Glutamatergic neuron (in vitro differentiated cells): ENCODE results near the gene TSHZ2. TPM values are rescaled to one million over a fixed set of nuclear protein-coding genes. Genes with fewer than 3 reads are reported as not detected.

Experiments
- DNase-seq: peaks from one replicate; pipeline ENCODE4 v3.0.0; 2022
- H3K27ac Mint-ChIP-seq: one replicate; pipeline ENCODE4 v1.8.0; 2020; ENCODE audit warnings: mild to moderate bottlenecking, mixed read lengths, inconsistent platforms; ENCODE audit not compliant: unreplicated experiment
- H3K27me3 Mint-ChIP-seq: one replicate; pipeline ENCODE4 v1.8.0; 2020; ENCODE audit warnings: mild to moderate bottlenecking, moderate library complexity, mixed read lengths, inconsistent platforms; ENCODE audit not compliant: unreplicated experiment
- H3K36me3 Mint-ChIP-seq: one replicate; pipeline ENCODE4 v1.8.0; 2020; ENCODE audit warnings: mild to moderate bottlenecking, mixed read lengths, inconsistent platforms; ENCODE audit not compliant: unreplicated experiment
- H3K4me1 Mint-ChIP-seq: one replicate; pipeline ENCODE4 v1.8.0; 2020; ENCODE audit warnings: mild to moderate bottlenecking, low read depth, mixed read lengths, inconsistent platforms; ENCODE audit not compliant: unreplicated experiment
- H3K4me3 Mint-ChIP-seq: one replicate; pipeline ENCODE4 v1.8.0; 2020; ENCODE audit warnings: mild to moderate bottlenecking, mixed read lengths, inconsistent platforms; ENCODE audit not compliant: unreplicated experiment
- H3K9me3 Mint-ChIP-seq: one replicate; pipeline ENCODE4 v1.8.0; 2020; ENCODE audit warnings: mild to moderate bottlenecking, moderate library complexity, mixed read lengths, inconsistent platforms; ENCODE audit not compliant: unreplicated experiment
- CTCF ChIP-seq: fragments of 200-600 bp; sonication (generic); IDR thresholded peaks from one replicate; pipeline ENCODE4 v1.5.0; 2021; ENCODE audit not compliant: partially characterized antibody, unreplicated experiment
- total RNA-seq: library from RNA; stranded (reverse); fragmentation: NEBNext Ultra II Directional; extraction: Animal tissue kit (Norgen Biotek cat#: 25700); gene quantifications from one replicate; pipeline ENCODE4 v1.2.1, GENCODE V29; 2021; ENCODE audit not compliant: unreplicated experiment

The TSHZ2 gene
- total RNA-seq, 1 donor from 2014 or later = 10.0 TPM

- no peak for TF ChIP-seq CTCF
- no peaks in the 10 kb centered on the region for H3K9me3 Mint-ChIP-seq
- no peak for DNase-seq
- H3K27me3 Mint-ChIP-seq = no peaks in the 10 kb centered on the region
- H3K4me1 Mint-ChIP-seq = peaks cover 13% of the 10 kb centered on the region
- H3K36me3 Mint-ChIP-seq = no peaks in the 10 kb centered on the region
- H3K4me3 Mint-ChIP-seq = no peak overlapping the region
- H3K27ac Mint-ChIP-seq = no peak overlapping the region
Measured at GRCh38 chr20:53059848-53060247, 87.7 kb downstream of the TSHZ2 start.

GRCh38 chr20:53061192-53062108, 89.3 kb downstream of the TSHZ2 start:
- Mint-ChIP-seq H3K27me3 (peaks cover 1% of the 10 kb centered on the region), H3K27ac (no peak overlapping the region), H3K9me3 (peaks cover 1% of the 10 kb centered on the region), H3K4me3 (no peak overlapping the region), H3K4me1 (peaks cover 17% of the 10 kb centered on the region), H3K36me3 (no peaks in the 10 kb centered on the region)
- no peak for TF ChIP-seq CTCF
- DNase-seq = no peak

GRCh38 chr20:53064935-53065334, 92.8 kb downstream of the TSHZ2 start:
- H3K9me3 Mint-ChIP-seq = peaks cover 1% of the 10 kb centered on the region
- TF ChIP-seq CTCF = no peak
- H3K27ac Mint-ChIP-seq = peak overlapping the region; percentile 39
- H3K4me3 Mint-ChIP-seq = peak overlapping the region; percentile 54
- peaks cover 3% of the 10 kb centered on the region for H3K27me3 Mint-ChIP-seq
- peaks cover 12% of the 10 kb centered on the region for H3K4me1 Mint-ChIP-seq
- peaks cover 13% of the 10 kb centered on the region for H3K36me3 Mint-ChIP-seq
- no peak for DNase-seq

- H3K4me1 Mint-ChIP-seq = peaks cover 19% of the 10 kb centered on the region
- H3K27me3 Mint-ChIP-seq = peaks cover 3% of the 10 kb centered on the region
- no peak overlapping the region for H3K4me3 Mint-ChIP-seq
- no peak overlapping the region for H3K27ac Mint-ChIP-seq
- peaks cover 13% of the 10 kb centered on the region for H3K36me3 Mint-ChIP-seq
- DNase-seq = no peak
- H3K9me3 Mint-ChIP-seq = peaks cover 1% of the 10 kb centered on the region
- TF ChIP-seq CTCF = no peak
Measured at GRCh38 chr20:53068241-53068640, 96.1 kb downstream of the TSHZ2 start.

- Mint-ChIP-seq H3K4me3 (no peak overlapping the region), H3K4me1 (peaks cover 19% of the 10 kb centered on the region), H3K36me3 (peaks cover 13% of the 10 kb centered on the region), H3K27ac (no peak overlapping the region), H3K27me3 (peaks cover 3% of the 10 kb centered on the region), H3K9me3 (peaks cover 1% of the 10 kb centered on the region)
- no peak for DNase-seq
- no peak for TF ChIP-seq CTCF
Measured at GRCh38 chr20:53069132-53069531, 97.0 kb downstream of the TSHZ2 start.
